ENCODE measurements around the gene RTCB.
A peak's percentile ranks its signal among the peaks of the same experiment; 100 is the strongest.

RTCB gene

DNA sequence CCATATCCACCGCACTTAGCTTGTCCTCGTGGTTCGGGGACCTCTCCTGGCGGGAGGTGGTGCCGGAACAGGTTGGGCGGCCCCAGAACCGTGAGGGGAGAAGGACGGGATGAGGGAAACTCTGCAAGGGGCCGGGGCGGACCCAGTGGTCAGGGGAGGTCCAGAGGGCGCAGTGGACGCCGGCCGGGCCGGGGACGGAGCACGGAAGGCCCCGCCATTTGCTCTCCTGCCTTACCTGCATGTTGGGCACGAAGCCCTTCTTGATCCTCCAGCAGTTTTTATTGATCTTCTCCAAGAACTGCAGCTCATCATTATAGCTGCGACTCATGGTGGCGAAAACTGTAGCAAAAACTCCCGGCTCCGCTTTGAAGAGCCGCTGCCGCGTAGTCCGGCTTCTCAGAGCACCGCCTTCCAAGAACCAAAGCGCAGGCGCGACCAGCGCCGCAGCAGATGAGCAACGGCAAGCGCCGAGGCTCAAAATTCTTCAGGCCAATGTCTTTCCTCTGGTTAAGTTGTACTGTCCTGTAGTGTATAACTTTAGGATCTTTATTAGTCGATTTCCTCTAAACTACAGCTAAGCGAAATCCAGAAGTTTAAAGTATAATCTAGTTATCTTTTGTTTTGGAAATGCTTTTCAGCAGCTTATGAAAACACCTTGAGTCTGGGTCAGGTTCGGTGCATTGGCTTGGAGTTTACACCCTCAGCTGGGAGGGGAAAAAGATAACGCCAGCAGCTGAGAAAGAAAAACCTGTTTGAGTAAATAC is at the start of gene RTCB:
Gene RTCB (minus strand): TSS at position 419 of the 764 bp plus-strand sequence. CDS start 91 bp downstream, at position 328.
- intact Hi-C loops (cut with DNase I), result loop anchor here (2.0 kb wide), 1 partner anchor 63 kb away; the partner anchor contains the start of gene FBXO7

DNA sequence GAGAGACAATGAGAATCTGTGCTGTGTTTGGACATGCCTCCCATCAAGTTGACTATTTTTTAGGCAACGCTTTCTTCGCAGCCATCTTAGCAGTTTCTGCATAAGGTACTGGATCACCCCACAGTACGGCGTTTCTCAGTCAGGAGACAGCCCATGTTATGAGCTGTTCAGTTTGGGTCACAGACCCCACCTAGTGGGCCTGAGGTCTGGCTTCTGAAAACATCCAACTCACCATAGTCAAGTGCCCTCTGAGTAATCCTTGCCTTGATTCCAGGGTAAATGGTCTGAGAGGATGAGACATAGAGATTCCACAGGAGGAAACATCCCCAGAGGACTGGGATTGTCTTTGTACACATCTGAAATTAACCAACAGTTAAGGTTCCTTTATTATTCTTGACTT is 45.0 kb upstream of the RTCB start:
- no peak for DNase-seq
- intact Hi-C loops (cut with DNase I), result no loop called here

More for the DNA sequence above, at the start of gene RTCB:
- peak; percentile 80 to 97 (median 92) for DNase-seq

DNA sequence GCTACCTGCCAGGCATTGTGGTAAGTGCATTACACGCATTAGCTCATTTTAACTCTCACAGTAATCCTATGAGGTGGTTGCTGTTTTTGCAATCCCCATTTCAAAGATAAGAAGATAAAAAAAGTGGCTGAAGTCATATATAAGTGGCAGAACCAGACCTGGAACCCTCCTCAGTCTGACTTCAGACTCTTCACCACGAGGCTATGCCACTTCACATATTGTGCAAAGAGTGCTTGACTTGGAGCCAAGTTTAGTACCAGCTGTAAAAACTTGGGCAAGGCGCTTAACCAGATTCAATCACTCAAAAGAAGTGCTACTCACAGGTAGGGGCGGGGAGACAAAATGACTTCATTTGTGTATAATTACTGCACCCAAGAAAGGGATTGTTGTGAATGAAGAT is 36.9 kb upstream of the RTCB start:
- DNase-seq, result no peak
- intact Hi-C loops (cut with DNase I), result no loop called here

DNA sequence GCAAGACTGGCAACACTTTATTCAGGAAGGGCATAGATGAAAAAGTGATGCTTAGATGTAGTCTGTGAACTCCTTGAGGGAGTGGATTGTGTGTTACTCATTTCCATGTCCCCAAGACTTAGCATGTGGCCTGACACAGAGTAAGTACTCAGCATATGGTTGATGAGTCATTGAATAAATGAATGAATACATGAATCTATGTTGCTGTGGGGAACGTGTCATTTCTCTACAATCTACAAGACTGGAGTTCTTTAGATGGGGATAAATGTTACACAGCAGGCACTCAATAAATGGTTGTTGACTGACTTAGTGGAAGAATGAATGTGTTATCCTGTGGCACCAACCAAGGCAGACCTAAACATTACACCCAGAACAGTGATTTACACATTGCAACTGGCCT is 34.3 kb upstream of the RTCB start:
- intact Hi-C loops (cut with DNase I), result no loop called here

DNA sequence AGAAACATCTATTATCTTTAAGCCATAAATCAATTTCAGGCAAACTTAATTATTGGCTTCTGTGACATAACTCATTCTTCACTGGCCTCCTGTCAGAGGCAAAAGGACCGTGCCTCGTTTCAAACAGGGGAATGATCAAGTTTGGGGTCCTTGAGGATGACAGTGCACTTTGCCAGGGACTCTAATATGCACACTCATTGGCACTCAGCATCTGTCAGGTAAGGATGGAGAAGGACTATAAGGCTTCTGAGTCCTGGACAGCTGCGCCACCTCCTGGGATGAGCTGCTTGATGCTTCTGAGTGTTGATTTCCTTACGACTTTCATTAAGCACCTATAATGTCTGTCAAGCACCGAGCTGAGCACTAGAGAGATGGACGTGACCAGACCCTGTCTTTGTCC is 32.0 kb upstream of the RTCB start:
- intact Hi-C loops (cut with DNase I), result no loop called here
- DNase-seq, result no peak

More for the DNA sequence above, 34.3 kb upstream of the RTCB start:
- DNase-seq, result no peak

DNA sequence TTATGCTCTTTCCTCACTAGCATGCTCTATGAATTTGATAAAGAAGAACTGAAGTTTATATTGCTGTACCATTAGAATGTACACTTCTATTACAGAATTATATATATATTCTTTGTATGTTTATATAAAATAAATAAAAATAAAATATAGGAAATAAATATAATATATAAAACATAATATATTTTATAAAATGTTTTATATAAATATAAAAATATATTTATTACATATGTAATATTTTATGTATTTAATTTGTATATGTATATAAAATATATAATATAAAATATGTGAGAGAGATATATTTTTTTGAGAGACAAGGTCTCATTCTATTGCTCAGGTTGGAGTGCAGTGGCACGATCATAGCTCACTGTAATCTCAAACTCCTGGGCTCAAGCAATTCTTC is 18.3 kb upstream of the RTCB start:
- intact Hi-C loops (cut with DNase I), result no loop called here
- DNase-seq, result no peak

DNA sequence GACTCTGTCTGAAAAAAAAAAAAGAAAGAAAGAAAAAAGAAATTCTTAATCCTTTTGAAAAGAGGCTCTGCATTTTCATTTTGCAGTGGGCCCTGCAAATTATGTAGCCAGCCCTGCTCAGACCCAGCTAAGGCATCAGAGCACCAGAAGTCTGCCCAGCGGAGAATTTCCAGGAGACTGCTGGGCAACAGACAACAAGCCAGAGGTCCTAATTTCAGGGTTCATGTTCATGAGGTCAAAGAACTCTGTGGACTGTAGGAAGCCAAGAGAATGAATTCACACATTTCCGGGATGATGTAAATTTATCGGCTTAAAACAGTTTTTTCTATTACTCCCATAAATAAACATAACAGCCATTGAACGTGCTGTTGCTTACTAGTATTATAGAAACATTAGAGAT is 14.8 kb upstream of the RTCB start:
- no peak for DNase-seq
- intact Hi-C loops (cut with DNase I), result no loop called here

DNA sequence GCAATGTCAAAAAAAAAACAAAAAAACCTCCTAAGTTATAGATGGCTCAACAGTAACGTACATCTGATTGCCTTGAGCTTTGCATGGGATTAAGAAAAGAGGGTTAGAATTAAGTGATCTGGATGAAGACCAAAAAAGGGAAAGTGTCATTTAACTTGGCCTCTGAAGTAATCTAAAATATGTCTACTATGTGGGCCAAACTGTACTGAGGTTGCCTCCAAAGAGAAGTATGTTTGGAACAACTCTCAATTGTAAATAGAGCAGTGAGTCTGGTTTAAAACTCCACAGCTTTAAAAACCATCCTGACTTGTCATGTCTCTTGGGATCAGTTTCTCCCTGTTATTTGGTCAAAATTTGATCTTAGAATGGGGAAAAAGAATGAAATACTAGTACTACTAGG is 11.6 kb upstream of the RTCB start:
- DNase-seq, result no peak
- intact Hi-C loops (cut with DNase I), result no loop called here

DNA sequence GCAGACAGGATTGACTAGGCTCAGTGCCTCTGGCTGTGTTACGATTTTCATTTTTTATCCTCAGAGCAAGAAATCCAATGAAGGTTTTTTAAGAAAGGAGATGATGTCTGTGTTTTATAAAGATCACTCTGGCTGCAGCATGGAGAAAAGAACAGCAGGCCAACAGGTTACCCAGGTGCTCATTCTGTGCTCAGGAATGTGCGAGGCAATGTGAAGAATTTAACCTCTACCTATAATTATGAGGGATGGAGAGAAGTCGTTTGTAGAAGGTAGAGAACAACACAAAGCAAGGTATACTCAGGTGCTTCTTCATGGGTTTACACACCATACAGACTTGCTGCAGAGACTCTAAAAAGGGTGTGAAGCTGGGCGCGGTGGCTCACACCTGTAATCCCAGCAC is 10.0 kb upstream of the RTCB start:
- intact Hi-C loops (cut with DNase I), result no loop called here
- DNase-seq, result no peak

DNA sequence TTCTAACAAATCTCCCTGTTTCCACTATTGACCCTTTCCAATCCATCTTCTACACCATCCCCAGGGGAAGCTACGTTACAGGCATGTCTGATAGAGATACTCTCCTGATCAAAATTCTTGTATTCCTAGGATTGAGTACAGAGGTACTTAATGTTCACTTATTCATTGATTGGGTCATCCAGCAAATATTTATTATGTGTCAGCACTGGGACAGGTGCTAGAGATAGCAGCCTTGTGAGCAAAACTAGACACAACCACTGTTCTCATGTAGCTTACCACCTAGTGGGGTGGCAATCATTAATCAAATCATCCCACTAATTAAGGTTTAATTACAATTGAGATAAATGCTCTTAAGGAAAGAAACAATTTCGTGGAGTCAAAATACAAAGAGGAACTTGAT is 9.4 kb upstream of the RTCB start:
- no peak for DNase-seq
- intact Hi-C loops (cut with DNase I), result no loop called here

DNA sequence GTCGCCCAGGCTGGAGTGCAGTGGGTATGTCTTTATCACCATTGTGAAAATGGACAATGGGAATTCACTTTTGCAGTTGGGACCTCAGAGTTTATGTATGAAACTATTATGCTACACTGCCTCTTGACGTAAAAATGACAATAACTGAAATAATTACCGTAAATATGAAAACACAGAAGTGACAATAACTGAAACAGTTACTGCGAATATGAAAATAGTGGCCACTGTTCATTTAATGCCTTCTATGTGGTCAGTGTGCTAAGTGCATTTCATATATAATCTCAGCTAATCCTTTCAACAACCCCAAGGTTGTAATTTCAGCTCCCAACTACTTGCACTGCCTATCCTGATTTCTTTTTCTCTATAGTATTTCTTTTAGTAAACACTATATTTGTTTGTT is 5.9 kb upstream of the RTCB start:
- intact Hi-C loops (cut with DNase I), result no loop called here

DNA sequence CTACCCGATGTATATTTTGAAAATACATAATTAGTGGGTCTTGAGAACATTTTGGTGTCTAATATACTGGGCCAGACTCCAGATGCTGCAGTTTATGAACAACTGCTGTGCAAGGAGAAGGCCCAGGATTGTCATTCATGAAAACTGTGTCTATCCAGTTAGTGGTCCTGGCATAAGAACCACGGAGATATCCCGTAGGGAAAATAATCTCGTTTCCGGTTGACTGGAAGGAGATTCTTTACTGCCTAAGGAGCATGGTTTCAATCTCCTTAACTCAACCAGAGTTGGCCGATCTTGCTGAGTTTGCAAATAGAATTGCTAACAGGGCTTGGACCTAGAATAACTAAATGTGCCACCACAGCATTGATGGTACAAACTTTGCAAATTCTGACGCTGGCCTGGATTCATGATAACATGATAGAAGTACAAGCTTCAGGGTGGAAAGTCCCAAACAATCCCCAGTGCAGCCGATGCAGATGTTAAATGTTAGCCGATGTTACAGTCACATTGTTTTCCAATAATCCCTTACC is 4.6 kb upstream of the RTCB start:
- no peak for DNase-seq
- intact Hi-C loops (cut with DNase I), result no loop called here

More for the DNA sequence above, 5.9 kb upstream of the RTCB start:
- DNase-seq, result no peak

DNA sequence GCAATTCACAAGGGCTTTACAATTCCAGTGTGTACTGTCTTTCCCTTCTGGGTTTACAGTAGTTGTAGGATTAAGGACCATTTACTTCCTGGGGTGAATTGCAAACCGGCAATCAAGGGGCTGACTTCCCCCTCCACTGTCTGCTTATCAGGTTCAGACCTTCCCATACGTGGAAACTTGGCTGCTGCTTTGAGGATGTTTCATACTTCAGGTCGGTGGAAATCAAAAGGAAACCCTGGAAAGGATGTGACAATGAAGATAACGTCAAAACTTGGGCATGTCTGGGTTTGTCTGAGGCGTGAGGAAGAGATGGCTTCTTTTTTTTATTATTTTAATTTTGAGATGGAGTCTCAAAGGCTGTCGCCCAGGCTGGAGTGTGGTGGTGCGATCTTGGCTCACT is 2.1 kb upstream of the RTCB start:
- no peak for DNase-seq
- intact Hi-C loops (cut with DNase I), result no loop called here

DNA sequence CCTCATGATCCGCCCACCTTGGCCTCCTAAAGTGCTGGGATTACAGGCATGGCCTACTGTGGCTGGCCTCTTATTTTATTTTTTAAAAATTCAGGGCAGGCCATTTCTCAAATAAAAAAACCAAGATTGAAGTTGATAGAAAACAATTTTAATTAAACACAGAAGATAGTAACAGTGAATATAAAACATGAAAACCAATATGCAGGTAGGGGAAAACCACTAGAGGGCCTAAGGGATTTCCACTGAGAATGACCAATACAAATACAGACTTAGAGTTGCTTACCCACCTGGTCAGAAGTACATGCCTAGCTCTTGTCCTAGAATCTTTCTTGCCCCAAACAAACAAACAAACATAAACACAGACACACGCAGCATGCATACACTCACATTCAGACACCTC is 1.7 kb upstream of the RTCB start:
- DNase-seq, result no peak
- intact Hi-C loops (cut with DNase I), result loop anchor here (2.0 kb wide), 1 partner anchor 61 kb away; the partner anchor contains the start of gene FBXO7

DNA sequence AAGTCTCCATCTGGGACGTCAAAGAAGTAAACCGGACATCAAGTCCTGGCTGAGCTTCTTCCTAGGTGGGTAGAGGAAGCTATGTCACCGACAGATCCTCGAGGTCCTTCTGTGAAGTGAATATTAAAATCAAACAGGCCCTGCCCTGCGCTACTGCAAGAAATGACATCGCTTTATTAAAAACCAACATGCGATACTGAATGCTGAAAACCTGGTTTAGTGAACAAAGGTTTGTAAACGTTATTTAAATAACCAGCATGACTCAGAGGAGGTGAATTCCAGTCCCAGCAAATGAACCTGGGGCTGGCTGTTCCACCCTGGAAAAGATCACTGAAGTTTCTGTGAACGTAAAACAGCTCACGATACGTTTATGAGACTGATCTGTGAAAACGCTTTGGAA is 645 bp downstream of the RTCB start:
- no peak for DNase-seq
- intact Hi-C loops (cut with DNase I), result no loop called here

DNA sequence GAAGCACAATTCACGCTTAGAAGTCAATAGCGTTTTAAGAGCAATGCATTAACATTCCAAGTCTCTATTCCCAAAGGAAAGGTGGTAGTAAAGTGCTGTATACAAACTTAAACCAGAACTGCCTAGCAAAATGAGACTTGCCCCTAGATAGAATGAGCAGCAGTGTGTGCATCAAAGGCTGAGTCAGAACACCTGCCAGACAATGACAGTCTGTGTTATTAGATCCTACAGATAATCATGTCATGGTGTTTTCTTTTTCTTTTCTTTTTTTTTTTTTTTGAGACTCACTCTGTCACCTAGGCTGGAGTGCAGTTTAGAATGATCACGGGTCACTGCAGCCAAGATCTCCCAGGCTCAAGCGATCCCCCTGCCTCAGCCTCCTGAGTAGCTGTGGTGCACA is 1.6 kb downstream of the RTCB start:
- intact Hi-C loops (cut with DNase I), result no loop called here
- DNase-seq, result no peak

DNA sequence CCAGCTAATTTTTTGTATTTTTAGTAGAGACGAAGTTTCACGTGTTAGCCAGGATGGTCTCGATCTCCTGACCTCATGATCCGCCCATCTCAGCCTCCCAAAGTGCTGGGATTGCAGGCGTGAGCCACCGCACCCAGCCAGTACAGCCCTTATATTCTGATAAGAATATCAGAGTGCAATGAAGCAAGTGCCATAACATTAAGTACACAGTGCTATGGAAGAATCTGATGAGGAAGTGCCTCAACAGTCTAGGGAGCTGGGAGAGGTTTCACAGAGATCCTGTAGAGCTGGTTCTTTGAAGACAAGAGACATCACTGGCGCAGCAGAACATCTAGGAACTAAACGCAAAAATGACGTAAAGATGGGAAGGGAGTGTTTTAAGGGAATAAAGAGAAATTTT is 2.1 kb downstream of the RTCB start:
- no peak for DNase-seq
- intact Hi-C loops (cut with DNase I), result no loop called here

DNA sequence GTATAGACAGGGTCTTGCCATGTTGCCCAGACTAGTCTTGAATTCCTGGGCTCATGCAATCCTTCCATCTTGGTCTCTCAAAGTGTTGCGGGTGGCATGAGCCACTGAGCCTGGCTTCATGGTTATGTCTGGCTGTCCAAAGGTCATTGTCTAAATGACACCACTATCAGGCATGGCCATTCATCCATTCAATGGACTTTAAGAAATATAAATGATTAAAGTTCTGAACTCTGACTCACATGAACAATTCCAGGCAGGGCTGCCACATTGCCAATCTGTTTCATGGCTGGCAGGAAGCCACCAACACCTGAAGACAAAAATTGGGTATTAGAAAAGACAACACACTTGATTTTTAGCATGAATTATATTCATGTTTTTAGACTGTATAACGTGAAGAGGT is 4.1 kb downstream of the RTCB start:
- DNase-seq, result no peak
- intact Hi-C loops (cut with DNase I), result no loop called here

DNA sequence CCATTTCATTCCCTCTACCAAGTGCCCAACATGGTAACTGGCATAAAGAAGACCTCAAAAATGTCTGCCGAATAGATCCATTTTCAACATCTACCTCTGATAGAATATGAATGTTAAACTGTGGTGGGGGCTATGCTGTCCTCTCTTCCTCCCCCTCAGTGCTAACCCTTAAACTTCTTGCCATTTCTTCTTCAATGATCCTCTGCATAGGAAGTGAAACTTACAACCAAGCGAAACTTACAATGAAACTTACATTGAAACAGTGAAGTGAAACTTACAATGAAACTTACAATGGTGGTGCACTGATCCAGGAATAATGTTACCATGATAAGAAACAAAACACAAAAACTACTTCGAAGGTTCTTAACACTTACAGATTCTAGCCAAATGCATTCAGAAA is 4.7 kb downstream of the RTCB start:
- no peak for DNase-seq
- intact Hi-C loops (cut with DNase I), result no loop called here

DNA sequence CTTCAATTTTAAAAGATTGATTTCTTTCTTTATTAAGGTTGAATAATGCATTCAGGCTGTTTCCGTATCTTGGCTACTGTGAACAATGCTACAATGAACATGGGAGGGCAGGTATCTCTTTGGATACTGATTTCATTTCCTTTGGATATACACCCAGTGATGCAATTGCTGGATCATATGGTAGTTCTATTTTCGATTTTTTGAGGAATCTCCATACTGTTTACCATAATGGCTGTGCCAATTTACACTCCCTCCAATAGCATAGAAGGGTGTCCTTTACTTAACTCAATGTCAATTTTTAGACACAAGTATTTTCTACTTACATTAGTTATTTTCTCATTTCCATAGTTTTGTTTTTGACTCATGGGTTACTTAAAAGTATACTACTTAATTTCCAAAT is 8.0 kb downstream of the RTCB start:
- no peak for DNase-seq
- intact Hi-C loops (cut with DNase I), result no loop called here

DNA sequence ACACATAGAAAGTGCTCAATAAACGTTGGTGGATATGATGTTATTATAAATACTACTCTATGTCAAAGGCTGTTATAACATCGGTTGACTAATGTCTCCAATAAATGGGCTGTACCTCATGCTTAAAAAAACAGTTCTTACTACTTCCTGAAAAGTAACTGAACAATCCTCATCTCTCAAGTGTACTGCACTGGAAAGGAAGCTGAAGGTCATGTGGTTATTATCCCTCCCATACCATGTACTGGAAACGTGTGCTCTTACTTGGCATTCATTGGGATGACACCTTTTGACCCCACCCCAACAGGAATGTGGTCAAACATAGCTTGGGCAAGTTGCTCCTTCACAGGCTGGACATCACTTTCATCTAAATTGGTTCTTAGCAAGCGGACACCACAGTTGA is 10.6 kb downstream of the RTCB start:
- no peak for DNase-seq
- intact Hi-C loops (cut with DNase I), result no loop called here

Measured in head of caudate nucleus (tissue), 42 donors.